WTC11 (cell line): Measurements from ENCODE around the gene CRELD2. TPM values are rescaled to one million over a fixed set of nuclear protein-coding genes. Genes with fewer than 3 reads are reported as not detected.

Experiments
- ATAC-seq: fragments of 200-7000 bp; cut with Tn5 transposase; 2 replicates; pipeline ENCODE4 v1.10.0; 2021; ENCODE audit warnings: mild to moderate bottlenecking, moderate library complexity
- CTCF ChIA-PET: fragments of 300-600 bp; sonication (Branson Sonifier 250); formaldehyde crosslinking; loops from one replicate; lab custom pipeline; 2021; ENCODE audit warnings: antibody characterized with exemption; lab: Charles Lee
- POLR2A ChIA-PET: fragments of 350-600 bp; sonication (Branson Sonifier 250); formaldehyde crosslinking; loops from one replicate; lab custom pipeline; 2021; ENCODE audit warnings: antibody characterized with exemption; lab: Charles Lee
- DNase-seq: peaks from one replicate; pipeline ENCODE4 v3.0.0; 2021; ENCODE audit warnings: low spot score
- H3K27ac Mint-ChIP-seq: 2 replicates; pipeline ENCODE4 v1.8.0; 2021; ENCODE audit warnings: mixed read lengths
- H3K27me3 Mint-ChIP-seq: 2 replicates; pipeline ENCODE4 v1.8.0; 2021; ENCODE audit warnings: low read depth, mild to moderate bottlenecking, moderate library complexity, mixed read lengths
- H3K36me3 Mint-ChIP-seq: 2 replicates; pipeline ENCODE4 v1.8.0; 2021; ENCODE audit warnings: mixed read lengths
- H3K4me1 Mint-ChIP-seq: 2 replicates; pipeline ENCODE4 v1.8.0; 2022; ENCODE audit warnings: mixed read lengths
- H3K4me3 Mint-ChIP-seq: 2 replicates; pipeline ENCODE4 v1.8.0; 2021; ENCODE audit warnings: mild to moderate bottlenecking, moderate library complexity, mixed read lengths
- H3K9me3 Mint-ChIP-seq: 2 replicates; pipeline ENCODE4 v1.8.0; 2021; ENCODE audit warnings: mixed read lengths
- IRF2 ChIP-seq: sonication (generic); formaldehyde crosslinking; IDR thresholded peaks from 2 replicates; pipeline ENCODE4 v1.8.0; 2022; ENCODE audit warnings: low read depth, missing genetic modification reagents, borderline replicate concordance
- total RNA-seq: library from RNA; stranded (reverse); gene quantifications from 3 replicates; pipeline ENCODE4 v1.2.3, GENCODE V29; 2021
- TF ChIP-seq, protein P1 (sequence below): sonication (generic); formaldehyde crosslinking; IDR thresholded peaks from 2 replicates; pipeline ENCODE4 v1.8.0; 2023; ENCODE audit warnings: missing genetic modification reagents, mild to moderate bottlenecking, borderline replicate concordance
- TF ChIP-seq, protein P2 (sequence below): sonication (generic); formaldehyde crosslinking; IDR thresholded peaks from 2 replicates; pipeline ENCODE4 v1.8.0; 2022; ENCODE audit warnings: mild to moderate bottlenecking, missing genetic modification reagents
- TF ChIP-seq, protein P3 (sequence below): sonication (generic); formaldehyde crosslinking; IDR thresholded peaks from 2 replicates; pipeline ENCODE4 v1.8.1; 2022; ENCODE audit warnings: mild to moderate bottlenecking, moderate library complexity, missing genetic modification reagents
- TF ChIP-seq, protein P4 (sequence below): sonication (generic); formaldehyde crosslinking; IDR thresholded peaks from 2 replicates; pipeline ENCODE4 v1.8.1; 2023; ENCODE audit warnings: mild to moderate bottlenecking, missing genetic modification reagents

The CRELD2 gene
- total RNA-seq, 1 experiment from 2014 or later = 42.8 TPM

DNA sequence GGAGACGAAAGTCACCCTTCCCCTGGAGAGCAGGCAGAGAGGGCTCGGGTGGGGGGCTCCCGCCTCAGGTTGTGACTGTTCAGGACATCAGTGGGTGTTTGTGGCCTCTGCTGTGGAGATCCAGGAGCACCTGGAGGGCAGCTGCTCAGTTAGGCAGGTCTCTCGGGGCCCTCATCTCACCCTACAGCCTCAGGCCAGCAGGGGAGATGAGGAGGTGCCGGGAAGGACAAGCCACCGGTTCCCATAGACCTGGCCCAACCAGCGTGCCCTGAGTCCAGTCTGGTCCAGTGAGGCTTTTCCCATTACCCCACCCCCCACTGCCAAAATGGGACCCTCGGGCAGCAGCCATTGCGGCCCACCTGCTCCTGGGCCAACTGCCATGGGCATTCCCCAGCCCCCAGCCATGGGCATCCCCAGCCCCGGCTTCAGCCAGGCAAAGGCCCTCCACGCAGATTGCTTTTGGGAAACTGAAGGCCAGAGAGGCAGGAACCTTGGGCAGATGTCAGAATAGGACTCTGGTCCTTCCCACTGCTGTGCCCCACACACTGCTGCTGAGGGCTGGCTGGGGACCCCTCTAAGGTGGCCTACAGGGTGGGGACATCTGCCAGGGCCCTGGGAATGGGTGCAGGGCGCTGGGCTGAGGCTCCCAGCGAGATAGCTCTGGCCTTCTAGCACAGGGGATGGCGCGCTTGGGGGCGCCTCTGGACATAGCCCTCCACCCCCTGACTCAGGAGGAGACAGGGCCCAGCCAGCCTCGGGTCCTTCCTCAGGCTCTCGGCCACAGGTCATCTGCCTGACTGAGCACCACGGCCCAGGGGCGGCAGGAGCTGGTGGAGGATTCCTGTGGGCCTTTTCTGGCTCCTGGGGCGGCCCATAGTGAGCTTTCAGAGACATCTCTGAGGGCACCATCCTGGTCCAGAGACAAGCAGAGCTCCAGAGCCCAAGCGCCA lies 46.9 kb downstream of the CRELD2 start:
- H3K27ac Mint-ChIP-seq = no peak overlapping the region
- POLR2A ChIA-PET = no interaction called here
- H3K36me3 Mint-ChIP-seq = peaks cover 7% of the 10 kb centered on the region
- no peaks in the 10 kb centered on the region for H3K9me3 Mint-ChIP-seq
- ATAC-seq = no peak
- TF ChIP-seq, protein P1, sequence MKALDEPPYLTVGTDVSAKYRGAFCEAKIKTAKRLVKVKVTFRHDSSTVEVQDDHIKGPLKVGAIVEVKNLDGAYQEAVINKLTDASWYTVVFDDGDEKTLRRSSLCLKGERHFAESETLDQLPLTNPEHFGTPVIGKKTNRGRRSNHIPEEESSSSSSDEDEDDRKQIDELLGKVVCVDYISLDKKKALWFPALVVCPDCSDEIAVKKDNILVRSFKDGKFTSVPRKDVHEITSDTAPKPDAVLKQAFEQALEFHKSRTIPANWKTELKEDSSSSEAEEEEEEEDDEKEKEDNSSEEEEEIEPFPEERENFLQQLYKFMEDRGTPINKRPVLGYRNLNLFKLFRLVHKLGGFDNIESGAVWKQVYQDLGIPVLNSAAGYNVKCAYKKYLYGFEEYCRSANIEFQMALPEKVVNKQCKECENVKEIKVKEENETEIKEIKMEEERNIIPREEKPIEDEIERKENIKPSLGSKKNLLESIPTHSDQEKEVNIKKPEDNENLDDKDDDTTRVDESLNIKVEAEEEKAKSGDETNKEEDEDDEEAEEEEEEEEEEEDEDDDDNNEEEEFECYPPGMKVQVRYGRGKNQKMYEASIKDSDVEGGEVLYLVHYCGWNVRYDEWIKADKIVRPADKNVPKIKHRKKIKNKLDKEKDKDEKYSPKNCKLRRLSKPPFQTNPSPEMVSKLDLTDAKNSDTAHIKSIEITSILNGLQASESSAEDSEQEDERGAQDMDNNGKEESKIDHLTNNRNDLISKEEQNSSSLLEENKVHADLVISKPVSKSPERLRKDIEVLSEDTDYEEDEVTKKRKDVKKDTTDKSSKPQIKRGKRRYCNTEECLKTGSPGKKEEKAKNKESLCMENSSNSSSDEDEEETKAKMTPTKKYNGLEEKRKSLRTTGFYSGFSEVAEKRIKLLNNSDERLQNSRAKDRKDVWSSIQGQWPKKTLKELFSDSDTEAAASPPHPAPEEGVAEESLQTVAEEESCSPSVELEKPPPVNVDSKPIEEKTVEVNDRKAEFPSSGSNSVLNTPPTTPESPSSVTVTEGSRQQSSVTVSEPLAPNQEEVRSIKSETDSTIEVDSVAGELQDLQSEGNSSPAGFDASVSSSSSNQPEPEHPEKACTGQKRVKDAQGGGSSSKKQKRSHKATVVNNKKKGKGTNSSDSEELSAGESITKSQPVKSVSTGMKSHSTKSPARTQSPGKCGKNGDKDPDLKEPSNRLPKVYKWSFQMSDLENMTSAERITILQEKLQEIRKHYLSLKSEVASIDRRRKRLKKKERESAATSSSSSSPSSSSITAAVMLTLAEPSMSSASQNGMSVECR (CRISPR knock-in tag) = no peak
- TF ChIP-seq, protein P2, sequence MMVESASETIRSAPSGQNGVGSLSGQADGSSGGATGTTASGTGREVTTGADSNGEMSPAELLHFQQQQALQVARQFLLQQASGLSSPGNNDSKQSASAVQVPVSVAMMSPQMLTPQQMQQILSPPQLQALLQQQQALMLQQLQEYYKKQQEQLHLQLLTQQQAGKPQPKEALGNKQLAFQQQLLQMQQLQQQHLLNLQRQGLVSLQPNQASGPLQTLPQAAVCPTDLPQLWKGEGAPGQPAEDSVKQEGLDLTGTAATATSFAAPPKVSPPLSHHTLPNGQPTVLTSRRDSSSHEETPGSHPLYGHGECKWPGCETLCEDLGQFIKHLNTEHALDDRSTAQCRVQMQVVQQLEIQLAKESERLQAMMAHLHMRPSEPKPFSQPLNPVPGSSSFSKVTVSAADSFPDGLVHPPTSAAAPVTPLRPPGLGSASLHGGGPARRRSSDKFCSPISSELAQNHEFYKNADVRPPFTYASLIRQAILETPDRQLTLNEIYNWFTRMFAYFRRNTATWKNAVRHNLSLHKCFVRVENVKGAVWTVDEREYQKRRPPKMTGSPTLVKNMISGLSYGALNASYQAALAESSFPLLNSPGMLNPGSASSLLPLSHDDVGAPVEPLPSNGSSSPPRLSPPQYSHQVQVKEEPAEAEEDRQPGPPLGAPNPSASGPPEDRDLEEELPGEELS (CRISPR knock-in tag) = no peak
- H3K4me3 Mint-ChIP-seq = no peak overlapping the region
- peaks cover 5% of the 10 kb centered on the region for H3K4me1 Mint-ChIP-seq
- no peaks in the 10 kb centered on the region; the same call in 1 of the 2 replicates for H3K27me3 Mint-ChIP-seq
- peak; percentile 11 for DNase-seq
- CTCF ChIA-PET = interaction anchor here (2.8 kb wide), 2 partner anchors 35 to 65 kb away, joined by 11 to 16 read pairs; no protein-coding TSS in a partner anchor

DNA sequence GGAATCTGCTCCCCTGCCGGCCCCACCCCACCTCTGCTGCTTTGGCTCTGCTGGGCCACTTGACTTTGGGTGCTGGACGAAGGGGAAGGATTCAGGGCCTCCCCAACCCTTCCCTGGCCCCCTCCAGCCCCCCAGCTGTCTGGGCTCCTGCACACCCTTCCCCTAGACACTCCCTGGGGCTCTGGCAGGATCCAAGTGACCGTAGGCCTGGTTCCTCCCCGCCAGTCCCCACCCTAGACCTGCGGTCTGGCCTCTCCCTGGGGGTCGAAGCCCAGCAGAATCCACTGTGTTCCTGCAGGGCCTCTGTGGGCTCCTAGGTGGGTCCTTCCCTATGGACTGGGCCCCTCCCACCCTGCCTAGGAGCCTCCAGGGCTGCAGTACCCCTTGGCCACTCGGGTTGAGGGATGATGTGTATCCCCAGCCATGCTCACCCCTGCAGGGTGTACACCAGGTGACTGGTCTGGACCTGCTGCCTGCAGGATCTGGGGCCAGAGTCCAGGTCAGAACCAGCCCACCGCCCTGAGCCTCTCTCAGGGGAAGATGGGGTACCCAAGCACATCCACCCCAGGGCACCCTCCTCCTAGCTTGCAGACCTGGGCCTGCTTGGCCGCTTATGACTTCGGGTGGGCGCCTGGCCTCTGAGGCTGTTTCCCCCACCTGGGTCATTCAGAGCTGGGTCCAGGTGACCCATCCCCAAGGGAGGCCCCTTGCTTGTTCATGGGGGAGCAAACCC lies 47.8 kb downstream of the CRELD2 start:
- ChIA-PET POLR2A (no interaction called here), CTCF (interaction anchor here (2.8 to 3.3 kb wide), 3 partner anchors 17 to 64 kb away, joined by 11 to 18 read pairs (median 16); no protein-coding TSS in a partner anchor)
- H3K9me3 Mint-ChIP-seq = no peaks in the 10 kb centered on the region
- DNase-seq (no peak), ATAC-seq (no peak)
- H3K4me1 Mint-ChIP-seq = peaks cover 11% of the 10 kb centered on the region
- peaks cover 8% of the 10 kb centered on the region for H3K27me3 Mint-ChIP-seq
- no peak overlapping the region for H3K4me3 Mint-ChIP-seq
- no peak for TF ChIP-seq IRF2 (CRISPR knock-in tag)
- TF ChIP-seq, protein P3, sequence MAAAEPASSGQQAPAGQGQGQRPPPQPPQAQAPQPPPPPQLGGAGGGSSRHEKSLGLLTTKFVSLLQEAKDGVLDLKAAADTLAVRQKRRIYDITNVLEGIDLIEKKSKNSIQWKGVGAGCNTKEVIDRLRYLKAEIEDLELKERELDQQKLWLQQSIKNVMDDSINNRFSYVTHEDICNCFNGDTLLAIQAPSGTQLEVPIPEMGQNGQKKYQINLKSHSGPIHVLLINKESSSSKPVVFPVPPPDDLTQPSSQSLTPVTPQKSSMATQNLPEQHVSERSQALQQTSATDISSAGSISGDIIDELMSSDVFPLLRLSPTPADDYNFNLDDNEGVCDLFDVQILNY (CRISPR knock-in tag) = no peak
- TF ChIP-seq, protein P4, sequence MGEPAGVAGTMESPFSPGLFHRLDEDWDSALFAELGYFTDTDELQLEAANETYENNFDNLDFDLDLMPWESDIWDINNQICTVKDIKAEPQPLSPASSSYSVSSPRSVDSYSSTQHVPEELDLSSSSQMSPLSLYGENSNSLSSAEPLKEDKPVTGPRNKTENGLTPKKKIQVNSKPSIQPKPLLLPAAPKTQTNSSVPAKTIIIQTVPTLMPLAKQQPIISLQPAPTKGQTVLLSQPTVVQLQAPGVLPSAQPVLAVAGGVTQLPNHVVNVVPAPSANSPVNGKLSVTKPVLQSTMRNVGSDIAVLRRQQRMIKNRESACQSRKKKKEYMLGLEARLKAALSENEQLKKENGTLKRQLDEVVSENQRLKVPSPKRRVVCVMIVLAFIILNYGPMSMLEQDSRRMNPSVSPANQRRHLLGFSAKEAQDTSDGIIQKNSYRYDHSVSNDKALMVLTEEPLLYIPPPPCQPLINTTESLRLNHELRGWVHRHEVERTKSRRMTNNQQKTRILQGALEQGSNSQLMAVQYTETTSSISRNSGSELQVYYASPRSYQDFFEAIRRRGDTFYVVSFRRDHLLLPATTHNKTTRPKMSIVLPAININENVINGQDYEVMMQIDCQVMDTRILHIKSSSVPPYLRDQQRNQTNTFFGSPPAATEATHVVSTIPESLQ (CRISPR knock-in tag) = no peak
- peaks cover 7% of the 10 kb centered on the region for H3K36me3 Mint-ChIP-seq
- no peak overlapping the region for H3K27ac Mint-ChIP-seq
